Astrocyte (in vitro differentiated cells and primary cell): ENCODE results near the gene KIN. TPM values are rescaled to one million over a fixed set of nuclear protein-coding genes. Genes with fewer than 3 reads are reported as not detected.
"Not testable (repeated sequence)": the region's sequence is repeated elsewhere in the genome, so short reads cannot be mapped to it uniquely, and the experiment has no call there.

Experiments
- DNase-seq: peaks from one replicate; pipeline ENCODE4 v3.0.0-alpha.2; 2010; ENCODE audit warnings: low read depth
- FAIRE-seq: peaks from 2 replicates; lab custom pipeline; 2011; peaks lifted over from hg19 to GRCh38; lab: Jason Lieb, UNC
- H2AFZ ChIP-seq: 2 replicates; pipeline ENCODE4 v1.6.0; 2012; ENCODE audit warnings: low read depth, low read length, inconsistent platforms
- H3K27ac ChIP-seq: 2 replicates; pipeline ENCODE4 v1.5.1; 2011; ENCODE audit warnings: low read depth, low read length, inconsistent platforms
- H3K27me3 ChIP-seq: 2 replicates; pipeline ENCODE4 v1.6.0; 2011; ENCODE audit warnings: low read length, inconsistent platforms; ENCODE audit not compliant: insufficient read depth
- H3K36me3 ChIP-seq: 2 replicates; pipeline ENCODE4 v1.5.1; 2011; ENCODE audit warnings: low read length, inconsistent platforms; ENCODE audit not compliant: insufficient read depth
- H3K4me1 ChIP-seq: 2 replicates; pipeline ENCODE4 v1.5.1; 2011; ENCODE audit warnings: low read length, inconsistent platforms; ENCODE audit not compliant: insufficient read depth
- H3K4me2 ChIP-seq: 2 replicates; pipeline ENCODE4 v1.6.0; 2012; ENCODE audit warnings: low read length, inconsistent platforms
- H3K4me3 ChIP-seq: 2 replicates; pipeline ENCODE4 v1.5.1; 2011; ENCODE audit warnings: low read depth, mild to moderate bottlenecking, low read length, inconsistent platforms; ENCODE audit not compliant: insufficient read depth
- H3K79me2 ChIP-seq: 2 replicates; pipeline ENCODE4 v1.6.0; 2012; ENCODE audit warnings: mild to moderate bottlenecking, low read length, inconsistent platforms; ENCODE audit not compliant: insufficient read depth
- H3K9ac ChIP-seq: 2 replicates; pipeline ENCODE4 v1.6.0; 2012; ENCODE audit warnings: mild to moderate bottlenecking, low read length, inconsistent platforms
- H3K9me3 ChIP-seq: 2 replicates; pipeline ENCODE4 v1.5.1; 2012; ENCODE audit warnings: low read depth, mild to moderate bottlenecking, low read length, inconsistent platforms; ENCODE audit not compliant: insufficient read depth
- H4K20me1 ChIP-seq: 2 replicates; pipeline ENCODE4 v1.6.0; 2012; ENCODE audit warnings: low read length, inconsistent platforms; ENCODE audit not compliant: insufficient read depth
- H3K27ac Mint-ChIP-seq: one replicate; pipeline ENCODE4 v1.8.0; 2021; ENCODE audit warnings: mild to moderate bottlenecking, mixed read lengths; ENCODE audit not compliant: unreplicated experiment
- H3K27me3 Mint-ChIP-seq: one replicate; pipeline ENCODE4 v1.8.0; 2021; ENCODE audit warnings: low read depth, mixed read lengths; ENCODE audit not compliant: unreplicated experiment
- H3K36me3 Mint-ChIP-seq: one replicate; pipeline ENCODE4 v1.8.0; 2021; ENCODE audit warnings: low read depth, mixed read lengths; ENCODE audit not compliant: unreplicated experiment
- H3K4me1 Mint-ChIP-seq: one replicate; pipeline ENCODE4 v1.8.0; 2021; ENCODE audit warnings: low read depth, mixed read lengths; ENCODE audit not compliant: unreplicated experiment
- H3K4me3 Mint-ChIP-seq: one replicate; pipeline ENCODE4 v1.8.0; 2021; ENCODE audit warnings: mild to moderate bottlenecking, moderate library complexity, mixed read lengths; ENCODE audit not compliant: unreplicated experiment
- H3K9me3 Mint-ChIP-seq: one replicate; pipeline ENCODE4 v1.8.0; 2021; ENCODE audit warnings: mild to moderate bottlenecking, mixed read lengths; ENCODE audit not compliant: unreplicated experiment
- CTCF ChIP-seq: IDR thresholded peaks from 2 replicates; pipeline ENCODE4 v1.5.1; 2011; ENCODE audit warnings: low read depth, mild to moderate bottlenecking, inconsistent platforms, low read length, moderate library complexity; ENCODE audit not compliant: insufficient read depth
- EZH2 ChIP-seq: IDR thresholded peaks from 2 replicates; pipeline ENCODE4 v1.6.1; 2012; ENCODE audit warnings: mild to moderate bottlenecking, low read length, inconsistent platforms; ENCODE audit not compliant: insufficient read depth
- total RNA-seq: library from RNA; stranded (reverse); gene quantifications from 2 replicates; pipeline ENCODE4 v1.2.1, GENCODE V29; 2021

Gene KIN
- total RNA-seq, 1 donor from 2014 or later, result 14.1 TPM

- Histone ChIP-seq H3K4me2 (peak overlapping the region; percentile 97), H3K9ac (peak overlapping the region; percentile 100), H3K4me3 (peak overlapping the region; percentile 100), H3K27me3 (no peaks in the 10 kb centered on the region), H3K27ac (peak overlapping the region; percentile 90), H3K4me1 (peaks cover 29% of the 10 kb centered on the region), H4K20me1 (peaks cover 79% of the 10 kb centered on the region), H2AFZ (peak overlapping the region; percentile 99), H3K36me3 (no peaks in the 10 kb centered on the region), H3K79me2 (peaks cover 100% of the 10 kb centered on the region), H3K9me3 (no peaks in the 10 kb centered on the region)
- H3K4me1 Mint-ChIP-seq, result peaks cover 21% of the 10 kb centered on the region
- no peaks in the 10 kb centered on the region for H3K27me3 Mint-ChIP-seq
- no peak for TF ChIP-seq EZH2
- no peak for TF ChIP-seq CTCF
- DNase-seq (no peak), FAIRE-seq (no peak)
- H3K36me3 Mint-ChIP-seq, result peaks cover 2% of the 10 kb centered on the region
- no peak overlapping the region for H3K27ac Mint-ChIP-seq
- H3K4me3 Mint-ChIP-seq, result no peak overlapping the region
- no peaks in the 10 kb centered on the region for H3K9me3 Mint-ChIP-seq
Observed at GRCh38 chr10:7787150-7787856, 490 bp downstream of the KIN start.

DNA sequence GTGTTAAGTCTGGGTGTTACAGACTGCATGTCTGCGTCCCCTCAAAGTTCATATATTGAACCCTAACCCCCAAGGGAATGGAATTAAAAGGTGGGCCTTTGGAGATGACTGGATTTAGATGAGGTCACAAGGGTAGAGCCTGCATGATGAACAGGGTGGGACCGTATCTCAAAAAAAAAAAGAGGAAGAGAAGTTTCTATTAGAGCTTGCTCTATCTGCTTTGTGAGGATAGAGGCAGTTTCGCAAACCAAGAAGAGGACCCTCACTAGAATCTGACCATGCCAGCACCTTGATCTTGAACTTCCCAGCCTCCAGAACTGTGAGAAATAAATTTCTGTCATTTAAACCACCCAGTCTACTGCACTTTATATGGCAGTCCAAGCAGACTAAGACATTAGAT lies 1.4 kb downstream of the KIN start:
- Histone ChIP-seq H3K9me3 (no peaks in the 10 kb centered on the region), H3K4me1 (peaks cover 21% of the 10 kb centered on the region), H4K20me1 (peaks cover 75% of the 10 kb centered on the region), H3K9ac (peak overlapping the region; percentile 100), H3K36me3 (no peaks in the 10 kb centered on the region), H3K79me2 (peaks cover 99% of the 10 kb centered on the region), H2AFZ (no peak overlapping the region), H3K27me3 (no peaks in the 10 kb centered on the region), H3K4me2 (peak overlapping the region; percentile 97), H3K4me3 (no peak overlapping the region), H3K27ac (no peak overlapping the region)
- no peak for DNase-seq
- TF ChIP-seq CTCF, result no peak
- TF ChIP-seq EZH2, result no peak
- Mint-ChIP-seq H3K9me3 (no peaks in the 10 kb centered on the region), H3K4me1 (peaks cover 15% of the 10 kb centered on the region), H3K36me3 (peaks cover 2% of the 10 kb centered on the region), H3K4me3 (no peak overlapping the region), H3K27ac (no peak overlapping the region), H3K27me3 (no peaks in the 10 kb centered on the region)
- FAIRE-seq, result no peak

GRCh38 chr10:7782194-7782593 lies 5.6 kb downstream of the KIN start:
- H3K9ac ChIP-seq, H3K27me3 Mint-ChIP-seq, H3K9me3 ChIP-seq, FAIRE-seq, H3K9me3 Mint-ChIP-seq, H3K4me3 ChIP-seq, H3K27ac Mint-ChIP-seq, H2AFZ ChIP-seq, H3K4me1 ChIP-seq, DNase-seq, H3K36me3 Mint-ChIP-seq, H3K4me1 Mint-ChIP-seq, H3K4me2 ChIP-seq, H3K4me3 Mint-ChIP-seq, H3K27me3 ChIP-seq, H3K27ac ChIP-seq: not testable (repeated sequence)
- H3K36me3 ChIP-seq, result peaks cover 21% of the 10 kb centered on the region
- H3K79me2 ChIP-seq, result peaks cover 66% of the 10 kb centered on the region
- peaks cover 58% of the 10 kb centered on the region for H4K20me1 ChIP-seq
